ENCODE results near the gene SLC25A33.

SLC25A33 gene

GRCh38 chr1:9588551-9589143 lies 49.4 kb downstream of the SLC25A33 start, which contains the start of gene TMEM201:
Gene TMEM201 (plus strand): TSS chr1:9588911. CDS start chr1:9588931, 20 bp downstream.
- DNase-seq (ENCODE audit: low spot score), result peak; percentile 91

- peak; percentile 12 for DNase-seq (ENCODE audit: low spot score)
Measured at GRCh38 chr1:9589144-9589718, 50.0 kb downstream of the SLC25A33 start.

GRCh38 chr1:9589719-9590157 lies 50.5 kb downstream of the SLC25A33 start:
- peak; percentile 1 for DNase-seq (ENCODE audit: low spot score)

- DNase-seq (ENCODE audit: low spot score), result no peak
Measured at GRCh38 chr1:9590201-9590600, 50.9 kb downstream of the SLC25A33 start.

GRCh38 chr1:9590945-9591668 lies 51.8 kb downstream of the SLC25A33 start:
- DNase-seq (ENCODE audit: low spot score), result no peak

- no peak for DNase-seq (ENCODE audit: low spot score)
Measured at GRCh38 chr1:9591669-9592509, 52.6 kb downstream of the SLC25A33 start.

- DNase-seq (ENCODE audit: low spot score), result no peak
Measured at GRCh38 chr1:9592510-9593075, 53.3 kb downstream of the SLC25A33 start.

GRCh38 chr1:9593147-9593491 lies 53.9 kb downstream of the SLC25A33 start:
- DNase-seq (ENCODE audit: low spot score), result no peak

GRCh38 chr1:9593492-9594465 lies 54.5 kb downstream of the SLC25A33 start:
- DNase-seq (ENCODE audit: low spot score), result no peak

GRCh38 chr1:9594471-9595155 lies 55.3 kb downstream of the SLC25A33 start:
- no peak for DNase-seq (ENCODE audit: low spot score)

- no peak for DNase-seq (ENCODE audit: low spot score)
Measured at GRCh38 chr1:9595156-9595967, 56.1 kb downstream of the SLC25A33 start.

GRCh38 chr1:9595968-9596340 lies 56.7 kb downstream of the SLC25A33 start:
- no peak for DNase-seq (ENCODE audit: low spot score)

GRCh38 chr1:9596415-9597123 lies 57.3 kb downstream of the SLC25A33 start:
- DNase-seq (ENCODE audit: low spot score), result no peak

GRCh38 chr1:9597361-9598315 lies 58.4 kb downstream of the SLC25A33 start:
- DNase-seq (ENCODE audit: low spot score), result no peak

GRCh38 chr1:9598316-9598700 lies 59.0 kb downstream of the SLC25A33 start:
- DNase-seq (ENCODE audit: low spot score), result no peak

GRCh38 chr1:9599741-9600140 lies 60.5 kb downstream of the SLC25A33 start:
- DNase-seq (ENCODE audit: low spot score), result no peak
